Measurements from ENCODE around the gene CHTOP.

The CHTOP gene

DNA sequence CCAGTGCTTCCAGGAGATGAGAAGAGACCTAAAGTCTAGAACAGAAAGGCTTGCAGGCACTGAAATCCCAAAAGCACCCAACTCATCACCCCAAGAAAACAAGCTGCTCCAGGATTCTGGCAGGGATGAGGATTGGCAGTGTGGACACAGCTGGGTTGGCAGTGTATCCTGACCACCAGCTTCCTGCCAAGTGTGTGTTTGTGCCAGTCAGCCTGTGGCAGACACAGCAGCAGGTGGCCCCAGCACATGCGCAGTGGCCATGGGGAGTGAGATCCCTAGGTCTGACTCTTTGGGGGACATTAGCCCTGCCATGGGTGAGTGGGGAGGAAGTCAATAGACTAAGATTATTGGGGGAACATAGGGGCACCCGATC, 16.0 kb downstream of the CHTOP start:
- Mint-ChIP-seq H3K4me1 (no peaks in the 10 kb centered on the region), H3K4me3 (no peak overlapping the region), H3K9me3 (no peaks in the 10 kb centered on the region), H3K36me3 (ENCODE audit: low read depth) (peaks cover 22% of the 10 kb centered on the region), H3K27ac (peak overlapping the region in 1 of 3 experiments; percentile 45), H3K27me3 (ENCODE audit: low read depth) (no peaks in the 10 kb centered on the region)
- TF ChIP-seq, protein P1, sequence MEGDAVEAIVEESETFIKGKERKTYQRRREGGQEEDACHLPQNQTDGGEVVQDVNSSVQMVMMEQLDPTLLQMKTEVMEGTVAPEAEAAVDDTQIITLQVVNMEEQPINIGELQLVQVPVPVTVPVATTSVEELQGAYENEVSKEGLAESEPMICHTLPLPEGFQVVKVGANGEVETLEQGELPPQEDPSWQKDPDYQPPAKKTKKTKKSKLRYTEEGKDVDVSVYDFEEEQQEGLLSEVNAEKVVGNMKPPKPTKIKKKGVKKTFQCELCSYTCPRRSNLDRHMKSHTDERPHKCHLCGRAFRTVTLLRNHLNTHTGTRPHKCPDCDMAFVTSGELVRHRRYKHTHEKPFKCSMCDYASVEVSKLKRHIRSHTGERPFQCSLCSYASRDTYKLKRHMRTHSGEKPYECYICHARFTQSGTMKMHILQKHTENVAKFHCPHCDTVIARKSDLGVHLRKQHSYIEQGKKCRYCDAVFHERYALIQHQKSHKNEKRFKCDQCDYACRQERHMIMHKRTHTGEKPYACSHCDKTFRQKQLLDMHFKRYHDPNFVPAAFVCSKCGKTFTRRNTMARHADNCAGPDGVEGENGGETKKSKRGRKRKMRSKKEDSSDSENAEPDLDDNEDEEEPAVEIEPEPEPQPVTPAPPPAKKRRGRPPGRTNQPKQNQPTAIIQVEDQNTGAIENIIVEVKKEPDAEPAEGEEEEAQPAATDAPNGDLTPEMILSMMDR (IDR thresholded peaks at IDR 0.05; ENCODE audit: unreplicated experiment in 3 of 3): no peak

DNA sequence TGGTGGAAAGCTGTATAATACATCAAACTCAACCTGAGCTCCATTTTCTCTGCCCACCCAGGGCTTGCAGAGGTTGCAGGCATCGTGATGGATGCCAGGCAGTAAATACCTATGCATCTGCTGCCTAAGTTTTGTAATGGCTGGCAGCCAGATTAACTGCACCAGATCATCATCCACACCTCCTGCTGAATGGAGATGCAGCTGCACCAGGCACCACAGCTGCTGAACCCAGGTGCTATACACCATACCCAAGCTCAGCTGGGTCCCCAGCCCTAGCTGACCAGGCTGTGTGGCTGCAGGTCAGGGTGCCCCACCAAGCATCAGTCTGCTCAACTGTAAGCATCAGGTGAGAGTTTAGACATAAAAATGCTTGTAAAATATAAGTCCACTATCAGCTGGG, 17.9 kb downstream of the CHTOP start:
- H3K4me3 Mint-ChIP-seq: no peak overlapping the region
- peaks cover 4% of the 10 kb centered on the region for H3K36me3 Mint-ChIP-seq (ENCODE audit: low read depth)
- no peaks in the 10 kb centered on the region for H3K9me3 Mint-ChIP-seq
- H3K27ac Mint-ChIP-seq: no peak overlapping the region
- TF ChIP-seq, protein P1 (IDR thresholded peaks at IDR 0.05; ENCODE audit: unreplicated experiment in 3 of 3): no peak
- no peaks in the 10 kb centered on the region for H3K4me1 Mint-ChIP-seq
- no peaks in the 10 kb centered on the region for H3K27me3 Mint-ChIP-seq (ENCODE audit: low read depth)

DNA sequence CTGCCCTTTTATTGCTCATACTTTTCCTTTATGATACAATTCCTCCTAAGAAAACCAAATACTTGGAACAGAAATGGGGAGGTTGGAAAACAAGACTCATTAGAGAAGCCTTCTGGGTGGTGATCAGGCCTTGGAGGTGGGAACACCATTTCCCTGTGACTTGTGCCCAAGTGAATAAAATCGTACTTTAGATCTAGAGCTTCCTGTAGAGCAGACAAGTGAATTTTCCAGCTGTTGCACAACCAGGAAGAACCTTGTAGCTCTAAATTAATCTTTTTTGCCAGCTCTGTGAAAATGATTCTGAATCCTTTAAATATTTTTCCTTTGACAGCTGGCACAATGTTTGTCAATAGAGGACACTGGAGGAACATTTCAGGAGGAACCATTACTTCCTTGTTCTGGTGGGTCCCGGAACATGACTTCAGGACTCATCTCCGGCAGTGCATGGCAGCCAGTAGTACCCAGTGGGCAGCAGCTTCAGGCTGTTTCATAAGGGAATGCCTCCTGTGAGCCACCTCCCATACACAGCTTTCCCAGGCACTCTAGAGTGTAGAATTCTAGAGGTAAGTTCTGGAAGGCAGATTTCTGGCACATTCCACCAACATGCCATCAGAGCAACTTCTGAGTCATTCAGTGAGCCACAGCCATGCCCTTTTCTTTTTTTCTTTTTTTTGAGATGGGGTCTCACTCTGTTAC, 19.1 kb downstream of the CHTOP start:
- Mint-ChIP-seq H3K36me3 (ENCODE audit: low read depth) (no peaks in the 10 kb centered on the region), H3K9me3 (no peaks in the 10 kb centered on the region), H3K27me3 (ENCODE audit: low read depth) (no peaks in the 10 kb centered on the region), H3K4me1 (no peaks in the 10 kb centered on the region), H3K27ac (no peak overlapping the region), H3K4me3 (no peak overlapping the region)
- TF ChIP-seq, protein P1 (IDR thresholded peaks at IDR 0.05; ENCODE audit: unreplicated experiment in 3 of 3): no peak

DNA sequence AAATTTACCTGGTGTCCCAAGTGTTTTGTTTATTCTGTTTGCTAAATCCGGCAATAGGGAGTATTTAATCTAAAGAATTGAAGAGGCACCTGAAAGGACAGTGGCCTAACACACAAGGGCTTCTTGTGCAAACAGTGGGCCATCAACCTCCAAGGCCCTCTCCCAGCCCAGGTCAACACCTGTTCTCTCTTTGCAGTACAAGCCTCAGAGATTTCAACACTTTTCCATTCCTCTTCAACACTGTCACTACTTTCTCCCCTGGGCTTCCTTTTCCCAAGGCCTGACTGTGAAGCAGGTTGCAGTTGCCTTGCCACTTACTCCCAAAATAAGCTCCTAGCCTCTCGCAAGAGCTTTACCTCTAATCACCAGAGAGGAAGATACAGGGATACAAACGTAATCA, 21.5 kb downstream of the CHTOP start:
- Mint-ChIP-seq H3K4me3 (peak overlapping the region in 1 of 3 experiments; percentile 23), H3K27me3 (ENCODE audit: low read depth) (no peaks in the 10 kb centered on the region), H3K36me3 (ENCODE audit: low read depth) (no peaks in the 10 kb centered on the region), H3K4me1 (peaks cover 13% of the 10 kb centered on the region), H3K27ac (no peak overlapping the region), H3K9me3 (no peaks in the 10 kb centered on the region)
- TF ChIP-seq, protein P1 (IDR thresholded peaks at IDR 0.05; ENCODE audit: unreplicated experiment in 3 of 3): no peak

DNA sequence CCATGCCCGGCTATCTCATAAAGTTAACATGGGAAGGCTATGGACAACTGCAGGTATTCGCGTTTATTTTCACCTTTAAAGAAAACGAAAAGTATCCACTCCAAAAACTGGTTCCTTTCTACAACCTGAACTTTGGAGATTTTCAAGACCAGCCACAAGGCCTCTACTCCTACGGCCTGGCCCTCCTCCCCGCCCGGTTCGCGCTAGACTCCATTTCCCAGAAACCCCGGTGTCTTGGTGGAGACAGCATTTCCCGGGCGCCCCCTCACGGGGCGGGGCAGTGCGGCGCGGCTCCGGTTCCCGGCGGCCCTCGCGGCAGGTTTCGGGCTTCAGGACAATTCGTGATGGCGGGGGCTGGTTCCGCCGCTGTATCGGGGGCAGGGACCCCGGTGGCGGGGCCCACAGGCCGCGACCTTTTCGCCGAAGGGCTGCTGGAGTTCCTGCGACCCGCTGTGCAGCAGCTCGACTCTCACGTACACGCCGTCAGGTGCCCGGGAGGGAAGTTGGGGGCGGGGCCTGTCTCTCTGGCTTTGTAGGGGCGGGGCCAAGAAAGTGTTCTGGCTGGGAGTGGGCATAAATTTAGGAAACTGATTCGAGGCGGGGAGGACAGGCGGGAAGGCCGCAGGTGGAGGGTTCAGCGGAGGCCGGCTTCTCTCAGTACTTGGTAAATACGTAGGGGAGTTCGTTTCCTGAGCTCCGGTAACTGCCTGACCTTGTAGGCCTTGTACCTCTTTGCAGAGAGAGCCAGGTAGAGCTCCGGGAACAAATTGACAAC, 24.7 kb downstream of the CHTOP start, which contains the start of gene SNAPIN:
TSS of gene SNAPIN (plus strand) at position 304 of the 775 bp plus-strand sequence. CDS start at position 345, 41 bp downstream.
- Mint-ChIP-seq H3K4me3 (peak within 1 kb of the TSS; percentile 97 to 99 (median 99)), H3K27ac (peak within 1 kb of the TSS; percentile 82 to 98 (median 93))

More for the DNA sequence above, 24.7 kb downstream of the CHTOP start, which contains the start of gene SNAPIN:
- Mint-ChIP-seq H3K27me3 (ENCODE audit: low read depth) (no peaks in the 10 kb centered on the region), H3K9me3 (no peaks in the 10 kb centered on the region), H3K36me3 (ENCODE audit: low read depth) (peaks cover 28% of the 10 kb centered on the region), H3K4me1 (peaks cover 13% of the 10 kb centered on the region)
- TF ChIP-seq, protein P1 (IDR thresholded peaks at IDR 0.05; ENCODE audit: unreplicated experiment in 3 of 3): peak in 1 of 3 experiments; percentile 12

All from nephron (organoid).